ENCODE measurements around the gene ATP5MC3.

DNA sequence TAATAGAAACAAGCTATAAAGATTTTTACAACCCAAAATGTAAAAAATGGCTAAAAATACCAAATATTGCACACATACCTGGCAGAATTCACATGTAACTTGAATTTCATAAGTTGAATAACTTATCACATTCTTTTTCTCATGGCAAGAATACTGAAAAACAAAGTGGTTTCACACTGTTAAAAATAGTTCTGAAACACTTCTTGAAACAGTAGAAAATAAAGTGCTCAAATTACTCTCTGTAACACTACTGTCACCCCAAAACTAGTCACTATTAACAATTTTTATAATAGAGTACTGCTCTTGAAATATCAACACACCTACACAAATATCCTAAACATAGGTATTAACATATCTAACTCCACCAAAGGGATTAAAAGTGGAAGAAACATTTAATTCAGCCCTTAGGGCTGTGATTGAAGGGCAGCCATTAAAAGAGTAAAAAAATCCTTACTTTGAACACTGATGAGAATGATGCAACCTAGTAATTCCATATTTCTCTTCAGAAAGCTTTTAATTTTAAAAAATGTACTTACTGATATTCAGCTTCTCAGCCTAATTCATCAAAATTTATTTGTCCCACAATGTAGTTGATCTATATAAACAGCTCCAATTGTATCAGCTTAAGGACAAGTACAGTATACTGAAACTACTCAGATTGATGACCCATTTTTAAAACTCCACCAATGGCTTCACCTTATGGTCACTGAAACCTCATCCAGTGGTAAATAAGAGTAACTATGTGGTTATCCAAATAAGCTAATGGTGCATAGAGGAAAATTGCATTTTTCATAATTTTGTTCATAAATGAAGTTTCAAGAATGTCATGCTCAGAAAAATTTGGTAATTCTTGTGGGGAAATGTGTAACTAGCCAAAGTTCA, 44.9 kb downstream of the ATP5MC3 start:
- no peak for TF ChIP-seq POLR2A (IDR thresholded peaks at IDR 0.05)
- no peak for TF ChIP-seq CTCF (IDR thresholded peaks at IDR 0.05)

Data from right lobe of liver (tissue), 4 donors.